PC-3 (cell line): ENCODE data around the gene NUP50. TPM values are rescaled to one million over a fixed set of nuclear protein-coding genes. Genes with fewer than 3 reads are reported as not detected.

Experiments used
- ATAC-seq: fragments of 200-7000 bp; cut with Tn5 transposase; 2 replicates; pipeline ENCODE4 v1.9.1; 2020; ENCODE audit warnings: mild to moderate bottlenecking, moderate library complexity
- BruUV-seq: library from RNA; stranded (reverse); fragments of 400-500 nt; replicated peaks from 2 replicates; lab custom pipeline; 2021; lab: Mats Ljungman, UMichigan
- CTCF ChIA-PET: fragments of 300-600 bp; sonication (Branson Sonifier 250); formaldehyde crosslinking; loops from one replicate; lab custom pipeline; 2022; ENCODE audit warnings: antibody characterized with exemption; lab: Charles Lee
- POLR2A ChIA-PET: fragments of 300-600 bp; sonication (Branson Sonifier 250); formaldehyde crosslinking; loops from one replicate; lab custom pipeline; 2022; ENCODE audit warnings: antibody characterized with exemption; ENCODE audit not compliant: unreplicated experiment; lab: Charles Lee
- DNase-seq: peaks from one replicate; pipeline ENCODE4 v3.0.0-alpha.2; 2015
- H2AFZ ChIP-seq: fragments of 300-600 bp; sonication (generic); 2 replicates; pipeline ENCODE4 v1.6.0; 2016; ENCODE audit warnings: antibody characterized with exemption, low read length
- H3F3A ChIP-seq: fragments of 300-600 bp; sonication (generic); one replicate; pipeline ENCODE4 v1.6.0; 2017; ENCODE audit warnings: antibody characterized with exemption, low read length, control low read depth, mild to moderate bottlenecking; ENCODE audit not compliant: unreplicated experiment
- H3K27ac ChIP-seq: fragments of 300-600 bp; sonication (generic); 2 replicates; pipeline ENCODE4 v1.5.1; 2016; ENCODE audit warnings: mild to moderate bottlenecking, low read length
- H3K27me3 ChIP-seq: fragments of 300-600 bp; sonication (generic); 2 replicates; pipeline ENCODE4 v1.6.1; 2016; ENCODE audit warnings: low read length, mixed read lengths
- H3K36me3 ChIP-seq: fragments of 300-600 bp; sonication (generic); 2 replicates; pipeline ENCODE4 v1.6.1; 2016; ENCODE audit warnings: low read depth, mixed run types, low read length, mixed read lengths
- H3K4me1 ChIP-seq: fragments of 300-600 bp; sonication (generic); 2 replicates; pipeline ENCODE4 v1.5.1; 2016; ENCODE audit warnings: low read length; ENCODE audit not compliant: insufficient read depth
- H3K4me2 ChIP-seq: fragments of 300-600 bp; sonication (generic); 2 replicates; pipeline ENCODE4 v1.6.0; 2016; ENCODE audit warnings: low read length
- H3K4me3 ChIP-seq: fragments of 300-600 bp; sonication (generic); 2 replicates; pipeline ENCODE4 v1.5.1; 2016; ENCODE audit warnings: mild to moderate bottlenecking, low read length, mixed read lengths
- H3K79me2 ChIP-seq: fragments of 300-600 bp; sonication (generic); 2 replicates; pipeline ENCODE4 v1.6.1; 2017; ENCODE audit warnings: low read length, mixed read lengths
- H3K9ac ChIP-seq: fragments of 300-600 bp; sonication (generic); 2 replicates; pipeline ENCODE4 v1.6.0; 2016; ENCODE audit warnings: mild to moderate bottlenecking, low read length
- H3K9me2 ChIP-seq: fragments of 300-600 bp; sonication (generic); replicated peaks from 2 replicates; pipeline ENCODE4 v1.6.1; 2016; ENCODE audit warnings: mixed run types, low read length, mixed read lengths
- H3K9me3 ChIP-seq: fragments of 300-600 bp; sonication (generic); 2 replicates; pipeline ENCODE4 v1.6.1; 2016; ENCODE audit warnings: low read length, mixed read lengths
- H4K20me1 ChIP-seq: fragments of 300-600 bp; sonication (generic); 2 replicates; pipeline ENCODE4 v1.6.1; 2016; ENCODE audit warnings: low read length, mixed read lengths
- EZH2 ChIP-seq: fragments of 300-600 bp; sonication (generic); IDR thresholded peaks from one replicate; pipeline ENCODE4 v1.6.1; 2017; ENCODE audit warnings: antibody characterized with exemption, mild to moderate bottlenecking, low read length; ENCODE audit not compliant: unreplicated experiment
- EZH2phosphoT487 ChIP-seq: fragments of 300-600 bp; sonication (generic); IDR thresholded peaks from 2 replicates; pipeline ENCODE4 v1.6.1; 2018; ENCODE audit warnings: mild to moderate bottlenecking, antibody characterized with exemption, low read length, borderline replicate concordance
- intact Hi-C: fragments of 100-400 bp; cut with micrococcal nuclease; formaldehyde crosslinking; loops from 2 replicates; pipeline ENCODE4 v1.9.0; 2023
- total RNA-seq: library from RNA; depleted of rRNA; stranded (reverse); fragments of >200 nt; gene quantifications from 2 replicates; pipeline ENCODE4 v1.2.3, GENCODE V29; 2014
- TF ChIP-seq, protein P1 (sequence below): fragments of 300-600 bp; sonication (generic); conservative IDR thresholded peaks from 2 replicates; pipeline ENCODE4 v1.5.1; 2017; ENCODE audit warnings: antibody characterized with exemption, low read depth, mild to moderate bottlenecking, low read length

Gene NUP50
- total RNA-seq, 1 experiment from 2014 or later: 69.9 TPM

DNA sequence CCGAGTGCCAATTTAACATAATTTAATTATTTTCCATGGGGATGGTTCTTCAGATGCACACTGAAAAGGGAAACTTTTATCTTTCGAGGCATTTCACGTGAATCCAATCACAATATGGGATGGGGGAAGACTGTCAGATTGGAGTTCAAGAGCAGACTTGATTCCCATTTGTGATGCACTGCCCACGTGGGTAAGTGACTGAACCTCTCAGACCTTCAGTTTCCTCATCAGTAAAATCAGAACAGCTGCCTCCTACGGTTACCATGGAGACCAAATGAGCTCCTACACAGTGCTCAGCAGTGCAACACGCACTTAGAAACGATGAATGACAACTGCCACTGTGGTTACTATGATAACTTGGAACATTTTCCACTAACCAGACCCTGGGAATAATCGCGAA lies 55.3 kb downstream of the NUP50 start:
- ATAC-seq (no peak), DNase-seq (no peak)
- ChIA-PET POLR2A (no interaction called here), CTCF (no interaction called here)
- Histone ChIP-seq H3K27me3 (no peaks in the 10 kb centered on the region), H3K36me3 (no peaks in the 10 kb centered on the region), H3K9me2 (no peaks in the 10 kb centered on the region), H3K9me3 (no peaks in the 10 kb centered on the region), H3K27ac (no peak overlapping the region), H3K4me2 (no peak overlapping the region), H3K79me2 (no peaks in the 10 kb centered on the region), H3K9ac (no peak overlapping the region), H3F3A (no peaks in the 10 kb centered on the region), H3K4me1 (no peaks in the 10 kb centered on the region), H4K20me1 (no peaks in the 10 kb centered on the region), H2AFZ (no peak overlapping the region), H3K4me3 (no peak overlapping the region)
- BruUV-seq: no TSS peak
- TF ChIP-seq EZH2phosphoT487 (no peak), EZH2 (no peak)
- TF ChIP-seq, protein P1, sequence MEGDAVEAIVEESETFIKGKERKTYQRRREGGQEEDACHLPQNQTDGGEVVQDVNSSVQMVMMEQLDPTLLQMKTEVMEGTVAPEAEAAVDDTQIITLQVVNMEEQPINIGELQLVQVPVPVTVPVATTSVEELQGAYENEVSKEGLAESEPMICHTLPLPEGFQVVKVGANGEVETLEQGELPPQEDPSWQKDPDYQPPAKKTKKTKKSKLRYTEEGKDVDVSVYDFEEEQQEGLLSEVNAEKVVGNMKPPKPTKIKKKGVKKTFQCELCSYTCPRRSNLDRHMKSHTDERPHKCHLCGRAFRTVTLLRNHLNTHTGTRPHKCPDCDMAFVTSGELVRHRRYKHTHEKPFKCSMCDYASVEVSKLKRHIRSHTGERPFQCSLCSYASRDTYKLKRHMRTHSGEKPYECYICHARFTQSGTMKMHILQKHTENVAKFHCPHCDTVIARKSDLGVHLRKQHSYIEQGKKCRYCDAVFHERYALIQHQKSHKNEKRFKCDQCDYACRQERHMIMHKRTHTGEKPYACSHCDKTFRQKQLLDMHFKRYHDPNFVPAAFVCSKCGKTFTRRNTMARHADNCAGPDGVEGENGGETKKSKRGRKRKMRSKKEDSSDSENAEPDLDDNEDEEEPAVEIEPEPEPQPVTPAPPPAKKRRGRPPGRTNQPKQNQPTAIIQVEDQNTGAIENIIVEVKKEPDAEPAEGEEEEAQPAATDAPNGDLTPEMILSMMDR: no peak
- intact Hi-C loops: no loop called here

- Histone ChIP-seq H3F3A (no peaks in the 10 kb centered on the region), H3K4me2 (no peak overlapping the region), H4K20me1 (no peaks in the 10 kb centered on the region), H3K27ac (no peak overlapping the region), H2AFZ (no peak overlapping the region), H3K9me2 (no peaks in the 10 kb centered on the region), H3K36me3 (no peaks in the 10 kb centered on the region), H3K9ac (no peak overlapping the region), H3K79me2 (no peaks in the 10 kb centered on the region), H3K9me3 (no peaks in the 10 kb centered on the region), H3K4me3 (no peak overlapping the region), H3K4me1 (no peaks in the 10 kb centered on the region), H3K27me3 (no peaks in the 10 kb centered on the region)
- ChIA-PET CTCF (no interaction called here), POLR2A (no interaction called here)
- ATAC-seq (no peak), DNase-seq (no peak)
- TF ChIP-seq, protein P1: no peak
- TF ChIP-seq EZH2phosphoT487 (no peak), EZH2 (no peak)
- intact Hi-C loops: no loop called here
- BruUV-seq: no TSS peak
These were observed 57.5 kb downstream of the NUP50 start for GRCh38 chr22:45221201-45221600.

DNA sequence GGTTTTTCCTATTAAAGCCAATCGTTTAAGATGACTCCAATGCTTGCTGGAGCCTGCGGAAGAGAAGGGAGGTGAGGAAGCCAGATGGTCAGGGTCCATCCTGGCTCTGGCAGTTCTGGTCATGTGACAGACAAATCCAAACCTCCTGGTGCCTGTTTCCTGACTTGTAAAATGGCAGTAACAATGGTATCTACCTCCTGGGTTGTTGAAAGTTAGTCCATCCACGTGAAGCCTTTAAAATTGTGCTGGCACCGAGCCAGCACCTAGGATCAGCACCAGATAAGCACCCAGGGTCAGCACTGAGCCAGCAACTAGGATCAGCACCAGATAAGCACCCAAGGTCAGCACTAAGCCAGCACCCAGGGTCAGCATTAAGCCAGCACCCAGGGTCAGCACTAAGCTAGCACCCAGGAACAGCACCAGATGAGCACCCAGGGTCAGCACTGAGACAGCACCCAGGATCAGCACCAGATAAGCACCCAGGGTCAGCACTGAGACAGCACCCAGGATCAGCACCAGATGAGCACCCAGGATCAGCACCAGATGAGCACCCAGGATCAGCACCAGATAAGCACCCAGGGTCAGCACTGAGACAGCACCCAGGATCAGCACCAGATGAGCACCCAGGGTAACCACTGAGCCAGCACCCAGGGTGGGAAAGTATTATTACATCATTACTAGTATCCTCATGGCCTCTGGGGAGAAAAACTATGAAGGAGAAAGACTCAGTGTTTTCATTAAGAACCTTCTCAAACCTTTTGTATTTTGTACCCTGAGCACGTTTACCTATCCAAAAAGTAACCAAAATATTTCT lies 59.8 kb downstream of the NUP50 start:
- POLR2A ChIA-PET: no interaction called here

More for the DNA sequence above, 59.8 kb downstream of the NUP50 start:
- Histone ChIP-seq H4K20me1 (no peaks in the 10 kb centered on the region), H3K4me1 (no peaks in the 10 kb centered on the region), H3K4me3 (no peak overlapping the region), H3K79me2 (no peaks in the 10 kb centered on the region), H3K27ac (no peak overlapping the region), H3K4me2 (no peak overlapping the region), H3F3A (no peaks in the 10 kb centered on the region), H3K36me3 (no peaks in the 10 kb centered on the region), H3K9me2 (no peaks in the 10 kb centered on the region), H3K27me3 (no peaks in the 10 kb centered on the region), H3K9ac (no peak overlapping the region), H3K9me3 (no peaks in the 10 kb centered on the region), H2AFZ (no peak overlapping the region)
- DNase-seq (no peak), ATAC-seq (no peak)
- intact Hi-C loops: no loop called here
- TF ChIP-seq EZH2 (no peak), EZH2phosphoT487 (no peak)
- TF ChIP-seq, protein P1: no peak
- BruUV-seq: no TSS peak
- CTCF ChIA-PET: no interaction called here
